NCI-H146 (cell line): ENCODE measurements around the gene THADA.

ENCODE experiments used
- DNase-seq: peaks from one replicate; lab custom pipeline; 2025; lab: John Stamatoyannopoulos, UW

The THADA gene

DNA sequence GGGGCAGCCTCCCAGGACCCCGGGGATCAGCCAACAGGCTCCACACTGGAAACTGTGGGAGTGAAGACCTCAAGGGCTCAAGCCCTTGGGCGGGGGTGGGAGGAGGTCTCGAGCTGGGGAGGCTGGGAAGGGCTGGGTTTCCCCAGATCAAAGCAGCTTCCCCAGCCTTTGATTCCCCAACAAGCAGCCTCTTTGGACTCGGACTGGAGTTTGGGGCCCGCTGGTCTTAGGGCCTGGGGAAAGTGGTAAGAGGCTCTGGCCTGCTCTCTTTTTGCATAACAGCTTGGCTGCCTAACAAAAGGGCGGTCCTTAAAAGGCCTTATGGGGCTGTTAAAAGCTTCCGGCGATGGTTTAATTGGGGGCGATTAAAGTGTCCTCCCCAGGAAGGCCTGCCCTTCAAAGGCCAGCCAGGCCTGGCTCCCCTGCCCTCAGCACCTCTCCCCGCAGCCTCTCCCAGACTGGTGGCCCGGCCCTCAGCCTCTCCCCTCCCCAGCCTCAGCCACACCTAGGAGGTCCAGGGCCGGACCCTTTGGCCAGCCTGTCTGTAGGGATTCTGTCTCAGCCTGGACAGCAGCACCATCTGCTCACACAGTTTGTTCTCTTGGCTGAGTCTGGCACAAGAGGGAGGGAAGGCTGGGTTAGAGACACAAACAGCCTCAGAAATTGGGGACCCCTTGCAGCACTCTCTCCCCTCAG is 409.0 kb downstream of the THADA start:
- no peak for DNase-seq

DNA sequence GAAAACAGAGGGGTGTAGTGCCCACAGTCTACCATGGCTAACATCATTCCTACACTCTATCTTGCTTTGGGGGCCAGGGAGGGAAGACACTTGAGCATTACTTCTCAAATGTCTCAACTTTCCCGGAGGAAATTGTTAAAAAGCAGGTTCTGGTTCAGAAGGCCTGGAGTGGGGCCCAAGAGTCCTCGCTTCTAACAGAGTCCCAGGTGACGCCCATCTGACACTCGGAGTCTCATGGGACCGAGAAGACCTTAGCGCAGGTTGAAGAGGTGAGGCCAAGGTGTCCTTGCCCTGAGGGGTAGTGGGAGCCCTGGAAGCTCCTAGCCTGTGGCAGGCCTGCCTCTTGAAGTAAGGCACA is 409.5 kb downstream of the THADA start:
- DNase-seq = no peak

DNA sequence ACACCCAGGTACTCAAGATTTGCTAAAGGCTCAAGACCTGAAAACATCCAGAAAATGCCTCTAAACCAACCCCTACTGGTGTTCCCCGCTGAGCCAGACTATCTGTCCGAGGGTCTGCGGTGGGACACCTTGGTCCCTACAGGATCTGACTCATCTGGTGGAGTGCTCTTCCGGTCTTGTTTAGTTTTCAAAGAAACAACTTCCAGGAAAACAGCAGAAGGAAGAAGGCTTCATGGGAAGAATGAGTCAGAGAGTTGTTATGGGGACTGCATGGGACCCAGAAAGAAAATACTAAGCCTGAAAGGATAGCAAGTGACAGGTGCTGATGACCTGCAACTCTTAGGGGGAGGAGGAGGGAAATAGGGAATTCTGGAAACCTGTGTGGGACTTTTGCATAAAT is 410.7 kb downstream of the THADA start:
- DNase-seq = no peak

- no peak for DNase-seq
These were observed 411.4 kb downstream of the THADA start for GRCh38 chr2:43184339-43184895.

DNA sequence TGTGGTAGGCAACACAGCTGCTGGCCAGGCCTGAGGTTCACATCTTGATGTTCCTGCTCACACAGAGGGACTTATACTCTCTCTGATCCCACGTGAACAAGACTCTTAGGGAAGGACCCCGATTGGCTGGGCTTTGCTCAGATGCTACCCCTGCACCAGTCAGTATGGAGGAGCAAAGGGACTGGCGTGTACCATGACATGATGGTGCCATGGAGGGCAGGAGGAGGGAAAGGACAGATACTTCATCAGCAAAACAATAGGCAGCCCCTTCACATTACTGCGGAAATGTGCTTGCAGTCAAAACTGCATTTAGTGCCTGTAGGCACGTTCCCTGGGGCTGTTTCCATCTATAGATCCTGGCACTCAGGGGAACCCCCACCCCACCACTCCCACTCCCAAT is 412.1 kb downstream of the THADA start:
- no peak for DNase-seq

GRCh38 chr2:43180897-43181296 is 414.9 kb downstream of the THADA start:
- DNase-seq = no peak
